ENCODE results near the gene TMCO4.

Gene TMCO4

GRCh38 chr1:19793360-19794046 is 6.2 kb downstream of the TMCO4 start:
- TF ChIP-seq USF1 (IDR thresholded peaks at IDR 0.05) (no peak), EGR1 (IDR thresholded peaks at IDR 0.05) (no peak), TEAD4 (IDR thresholded peaks at IDR 0.05) (no peak), REST (IDR thresholded peaks at IDR 0.05; ENCODE audit: low read depth) (no peak), FOXM1 (IDR thresholded peaks at IDR 0.05; ENCODE audit: borderline replicate concordance, low read depth) (no peak), TAF1 (IDR thresholded peaks at IDR 0.05; ENCODE audit: low read depth) (no peak), CEBPB (IDR thresholded peaks at IDR 0.05) (no peak)

GRCh38 chr1:19792237-19793002 is 7.3 kb downstream of the TMCO4 start:
- TF ChIP-seq TEAD4 (IDR thresholded peaks at IDR 0.05): no peak
- no peak for TF ChIP-seq CEBPB (IDR thresholded peaks at IDR 0.05)
- no peak for TF ChIP-seq FOXM1 (IDR thresholded peaks at IDR 0.05; ENCODE audit: borderline replicate concordance, low read depth)
- no peak for TF ChIP-seq ZBTB7A (IDR thresholded peaks at IDR 0.05; ENCODE audit: low read depth)
- TF ChIP-seq USF1 (IDR thresholded peaks at IDR 0.05): no peak
- no peak for TF ChIP-seq YY1 (IDR thresholded peaks at IDR 0.05; ENCODE audit: low read depth)
- TF ChIP-seq REST (IDR thresholded peaks at IDR 0.05; ENCODE audit: low read depth): no peak
- no peak for TF ChIP-seq MAX (IDR thresholded peaks at IDR 0.05)
- TF ChIP-seq TCF12 (IDR thresholded peaks at IDR 0.05; ENCODE audit: low read depth): no peak
- no peak for TF ChIP-seq TAF1 (IDR thresholded peaks at IDR 0.05; ENCODE audit: low read depth)
- TF ChIP-seq EP300 (IDR thresholded peaks at IDR 0.05; ENCODE audit: borderline replicate concordance): no peak
- TF ChIP-seq NFIC (IDR thresholded peaks at IDR 0.05): no peak
- TF ChIP-seq RAD21 (IDR thresholded peaks at IDR 0.05; ENCODE audit: low read depth): no peak
- no peak for TF ChIP-seq CREB1 (IDR thresholded peaks at IDR 0.05; ENCODE audit: low read depth)
- TF ChIP-seq EGR1 (IDR thresholded peaks at IDR 0.05): no peak

GRCh38 chr1:19786988-19787423 is 12.7 kb downstream of the TMCO4 start:
- TF ChIP-seq EGR1 (IDR thresholded peaks at IDR 0.05): 0 out of 2 replicates have a peak, but pooled peaks have one; percentile 42
- no peak for TF ChIP-seq YY1 (IDR thresholded peaks at IDR 0.05; ENCODE audit: low read depth)
- TF ChIP-seq CEBPB (IDR thresholded peaks at IDR 0.05): no peak
- TF ChIP-seq MAX (IDR thresholded peaks at IDR 0.05): peak; percentile 79
- peak; percentile 41 for TF ChIP-seq TEAD4 (IDR thresholded peaks at IDR 0.05)
- TF ChIP-seq TAF1 (IDR thresholded peaks at IDR 0.05; ENCODE audit: low read depth): no peak
- TF ChIP-seq EP300 (IDR thresholded peaks at IDR 0.05; ENCODE audit: borderline replicate concordance): peak; percentile 55; the same call in 1 of the 2 replicates
- no peak for TF ChIP-seq FOXM1 (IDR thresholded peaks at IDR 0.05; ENCODE audit: borderline replicate concordance, low read depth)
- TF ChIP-seq CREB1 (IDR thresholded peaks at IDR 0.05; ENCODE audit: low read depth): no peak
- TF ChIP-seq ZBTB7A (IDR thresholded peaks at IDR 0.05; ENCODE audit: low read depth): 0 out of 2 replicates have a peak, but pooled peaks have one; percentile 34
- peak; percentile 14; the same call in 1 of the 2 replicates for TF ChIP-seq USF1 (IDR thresholded peaks at IDR 0.05)
- TF ChIP-seq RAD21 (IDR thresholded peaks at IDR 0.05; ENCODE audit: low read depth): peak; percentile 56
- peak; percentile 77 for TF ChIP-seq TCF12 (IDR thresholded peaks at IDR 0.05; ENCODE audit: low read depth)
- no peak for TF ChIP-seq REST (IDR thresholded peaks at IDR 0.05; ENCODE audit: low read depth)
- peak; percentile 43 for TF ChIP-seq NFIC (IDR thresholded peaks at IDR 0.05)
